Muscle of leg (tissue), 11 donors: ENCODE results near the gene RARA. TPM values are rescaled to one million over a fixed set of nuclear protein-coding genes. Genes with fewer than 3 reads are reported as not detected.
"Not testable (repeated sequence)": the region's sequence is repeated elsewhere in the genome, so short reads cannot be mapped to it uniquely, and the experiment has no call there.

Experiments used
- DNase-seq: peaks from one replicate; pipeline ENCODE4 v3.0.0; 2013
- H3K27ac ChIP-seq: one replicate; pipeline ENCODE4 v1.5.1; 2013; ENCODE audit warnings: mild to moderate bottlenecking, low read length, control low read depth
- H3K27me3 ChIP-seq: one replicate; pipeline ENCODE4 v1.6.1; 2013; ENCODE audit warnings: low read length; ENCODE audit not compliant: control insufficient read depth, insufficient read depth
- H3K36me3 ChIP-seq: one replicate; pipeline ENCODE4 v1.6.1; 2013; ENCODE audit warnings: low read length; ENCODE audit not compliant: control insufficient read depth, insufficient read depth
- H3K4me1 ChIP-seq: one replicate; pipeline ENCODE4 v1.6.1; 2013; ENCODE audit warnings: low read length; ENCODE audit not compliant: control insufficient read depth, insufficient read depth
- H3K4me3 ChIP-seq: one replicate; pipeline ENCODE4 v1.5.1; 2013; ENCODE audit warnings: low read length, control low read depth
- H3K9me3 ChIP-seq: replicated peaks from 2 replicates; pipeline ENCODE4 v1.6.1; 2013; ENCODE audit warnings: low read depth, low read length; ENCODE audit not compliant: control insufficient read depth
- WGBS: methylation state at CpG from one replicate; pipeline ENCODE4 v1.1.5; 2013; ENCODE audit warnings: missing lambda C conversion rate; ENCODE audit not compliant: insufficient coverage; 5-methylcytosine and 5-hydroxymethylcytosine counted together
- polyA plus RNA-seq, 8 donors: library from polyadenylated mRNA; unstranded; fragments of 120-200 nt; gene quantifications; one replicate each; pipeline versions ENCODE4 v1.2.1 to v1.2.3, GENCODE V29; 2013; ENCODE audit warnings: inconsistent platforms in 1 of 8, low replicate concordance in 1 of 8; ENCODE audit not compliant: insufficient read length in 8 of 8, insufficient read depth in 1 of 8
- total RNA-seq: library from RNA; stranded (reverse); fragments of 120-200 nt; gene quantifications from one replicate; pipeline ENCODE4 v1.2.4, GENCODE V29; 2013

RARA gene
- total and polyA plus RNA-seq, 9 donors, result 28.2 to 77.2 (median 62.1) TPM

- 93% methylated on average over 9 of the region's 18 CpGs for WGBS
- no peak for DNase-seq
These were observed 57.3 kb downstream of the RARA start for GRCh38 chr17:40366076-40366860.

GRCh38 chr17:40366861-40367518 lies 58.0 kb downstream of the RARA start:
- H3K4me3 ChIP-seq, result no peak overlapping the region
- H3K36me3 ChIP-seq, result no peaks in the 10 kb centered on the region
- no peak for DNase-seq
- no peak overlapping the region for H3K27ac ChIP-seq
- peaks cover 21% of the 10 kb centered on the region for H3K27me3 ChIP-seq
- WGBS, result 75% methylated on average over 9 of the region's 17 CpGs
- no peaks in the 10 kb centered on the region for H3K9me3 ChIP-seq
- H3K4me1 ChIP-seq, result peaks cover 20% of the 10 kb centered on the region

More at GRCh38 chr17:40366076-40366860, 57.3 kb downstream of the RARA start:
- peaks cover 20% of the 10 kb centered on the region for H3K4me1 ChIP-seq
- peaks cover 27% of the 10 kb centered on the region for H3K27me3 ChIP-seq
- no peak overlapping the region for H3K4me3 ChIP-seq
- H3K36me3 ChIP-seq, result no peaks in the 10 kb centered on the region
- H3K27ac ChIP-seq, result no peak overlapping the region
- no peaks in the 10 kb centered on the region for H3K9me3 ChIP-seq

GRCh38 chr17:40367728-40368127 lies 58.7 kb downstream of the RARA start:
- Histone ChIP-seq H3K4me1 (peaks cover 15% of the 10 kb centered on the region), H3K27me3 (peaks cover 15% of the 10 kb centered on the region)
- 86% methylated on average over 5 of the region's 9 CpGs for WGBS
- not testable (repeated sequence) for H3K27ac ChIP-seq, H3K9me3 ChIP-seq, H3K4me3 ChIP-seq, H3K36me3 ChIP-seq, DNase-seq

GRCh38 chr17:40369923-40370322 lies 60.9 kb downstream of the RARA start:
- Histone ChIP-seq H3K36me3 (no peaks in the 10 kb centered on the region), H3K27ac (no peak overlapping the region), H3K4me3 (no peak overlapping the region), H3K4me1 (no peaks in the 10 kb centered on the region), H3K9me3 (no peaks in the 10 kb centered on the region), H3K27me3 (no peaks in the 10 kb centered on the region)
- DNase-seq, result no peak
- 93% methylated on average over 5 of the region's 7 CpGs for WGBS

DNA sequence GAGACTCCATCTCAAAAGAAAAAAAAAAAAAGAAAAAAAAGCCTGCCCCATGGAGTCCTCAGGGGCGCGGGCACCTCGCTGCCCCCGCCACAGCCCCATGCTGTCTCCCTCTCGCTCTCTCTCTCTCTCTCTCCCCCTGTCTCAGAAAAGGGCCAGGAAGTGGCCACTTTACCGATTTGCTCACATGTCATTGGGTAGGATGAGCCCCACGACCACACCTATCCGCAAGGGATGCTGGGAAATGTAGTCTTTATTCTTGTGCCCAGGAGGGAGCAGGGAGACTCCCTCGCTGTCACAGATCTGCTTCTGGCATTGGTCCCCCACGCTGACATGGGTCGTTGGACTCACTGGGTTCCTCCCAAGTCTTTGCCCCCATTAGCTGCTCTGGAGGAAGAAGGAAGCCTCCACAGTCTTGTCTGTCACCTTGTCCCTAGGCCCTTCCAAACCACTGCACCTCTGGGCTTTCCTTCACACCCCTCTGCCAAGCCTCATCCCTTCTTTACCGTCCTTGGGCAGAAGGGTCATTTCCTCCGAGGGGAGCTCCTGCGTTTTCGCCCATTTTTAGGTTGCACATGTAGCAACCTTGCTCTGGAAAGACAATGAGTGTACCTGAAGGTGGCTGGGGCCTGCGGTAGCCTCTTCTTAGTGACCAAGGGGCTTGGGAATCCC lies 62.4 kb downstream of the RARA start:
- Histone ChIP-seq H3K27me3 (no peaks in the 10 kb centered on the region), H3K36me3 (no peaks in the 10 kb centered on the region), H3K9me3 (no peaks in the 10 kb centered on the region), H3K4me3 (no peak overlapping the region), H3K27ac (no peak overlapping the region), H3K4me1 (no peaks in the 10 kb centered on the region)
- DNase-seq, result no peak
- WGBS, result 79% methylated on average over 8 of the region's 16 CpGs

GRCh38 chr17:40372031-40372430 lies 63.1 kb downstream of the RARA start:
- DNase-seq, result no peak
- no CpG with 5 or more reads among the region's 2 CpGs for WGBS
- no peaks in the 10 kb centered on the region for H3K4me1 ChIP-seq
- no peak overlapping the region for H3K4me3 ChIP-seq
- no peak overlapping the region for H3K27ac ChIP-seq
- no peaks in the 10 kb centered on the region for H3K36me3 ChIP-seq
- no peaks in the 10 kb centered on the region for H3K27me3 ChIP-seq
- no peaks in the 10 kb centered on the region for H3K9me3 ChIP-seq

- WGBS, result 63% methylated on average over 2 of the region's 4 CpGs
- H3K9me3 ChIP-seq, DNase-seq, H3K36me3 ChIP-seq, H3K27me3 ChIP-seq, H3K4me3 ChIP-seq, H3K27ac ChIP-seq, H3K4me1 ChIP-seq: not testable (repeated sequence)
These were observed 63.7 kb downstream of the RARA start for GRCh38 chr17:40372644-40373043.

GRCh38 chr17:40373324-40373723 lies 64.3 kb downstream of the RARA start:
- Histone ChIP-seq H3K36me3 (no peaks in the 10 kb centered on the region), H3K27me3 (no peaks in the 10 kb centered on the region), H3K9me3 (no peaks in the 10 kb centered on the region), H3K27ac (no peak overlapping the region), H3K4me3 (no peak overlapping the region), H3K4me1 (no peaks in the 10 kb centered on the region)
- DNase-seq, result no peak
- 75% methylated on average over 2 of the region's 4 CpGs for WGBS

GRCh38 chr17:40373999-40374398 lies 65.0 kb downstream of the RARA start:
- no peak for DNase-seq
- Histone ChIP-seq H3K36me3 (no peaks in the 10 kb centered on the region), H3K27ac (no peak overlapping the region), H3K4me1 (no peaks in the 10 kb centered on the region), H3K27me3 (no peaks in the 10 kb centered on the region), H3K4me3 (no peak overlapping the region), H3K9me3 (no peaks in the 10 kb centered on the region)
- 100% methylated on average over 3 of the region's 8 CpGs for WGBS

DNA sequence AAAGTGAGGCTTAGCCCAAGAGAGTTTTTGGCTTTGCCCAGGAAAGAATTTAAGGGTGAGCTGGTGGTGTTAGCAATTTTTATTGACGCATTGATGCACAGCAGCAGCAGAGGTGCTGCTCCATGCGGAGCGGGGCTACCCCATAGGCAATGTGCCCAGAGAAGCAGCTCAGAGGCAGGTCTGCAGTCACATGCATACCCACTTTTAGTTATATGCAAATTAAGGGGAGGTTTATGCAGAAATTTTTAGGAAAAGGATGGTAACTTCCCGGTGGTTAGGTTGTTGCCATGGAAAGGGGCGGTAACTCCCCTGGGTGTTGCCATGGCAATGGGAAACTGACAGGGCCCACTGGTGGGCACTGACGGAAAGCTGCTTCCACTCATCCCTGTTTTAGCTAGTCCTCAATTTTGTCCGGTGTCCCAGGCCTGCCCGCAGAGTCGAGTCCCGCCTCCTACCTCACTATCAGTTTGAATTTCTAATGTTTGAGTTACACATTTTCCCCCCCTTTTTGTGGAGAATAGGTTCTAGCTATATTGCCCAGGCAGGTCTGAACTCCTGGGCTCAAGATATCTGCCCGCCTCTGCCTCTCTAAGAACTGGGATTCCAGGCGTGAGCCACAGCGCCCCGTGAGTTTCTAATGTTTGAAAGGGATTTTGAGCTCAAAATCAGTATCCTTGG lies 66.0 kb downstream of the RARA start:
- WGBS, result 71% methylated on average over 4 of the region's 14 CpGs
- H3K4me3 ChIP-seq, result no peak overlapping the region
- H3K27me3 ChIP-seq, result no peaks in the 10 kb centered on the region
- H3K36me3 ChIP-seq, result no peaks in the 10 kb centered on the region
- H3K4me1 ChIP-seq, result no peaks in the 10 kb centered on the region
- DNase-seq, result no peak
- no peak overlapping the region for H3K27ac ChIP-seq
- no peaks in the 10 kb centered on the region for H3K9me3 ChIP-seq
